ENCODE measurements around the gene XYLB.

The XYLB gene

DNA sequence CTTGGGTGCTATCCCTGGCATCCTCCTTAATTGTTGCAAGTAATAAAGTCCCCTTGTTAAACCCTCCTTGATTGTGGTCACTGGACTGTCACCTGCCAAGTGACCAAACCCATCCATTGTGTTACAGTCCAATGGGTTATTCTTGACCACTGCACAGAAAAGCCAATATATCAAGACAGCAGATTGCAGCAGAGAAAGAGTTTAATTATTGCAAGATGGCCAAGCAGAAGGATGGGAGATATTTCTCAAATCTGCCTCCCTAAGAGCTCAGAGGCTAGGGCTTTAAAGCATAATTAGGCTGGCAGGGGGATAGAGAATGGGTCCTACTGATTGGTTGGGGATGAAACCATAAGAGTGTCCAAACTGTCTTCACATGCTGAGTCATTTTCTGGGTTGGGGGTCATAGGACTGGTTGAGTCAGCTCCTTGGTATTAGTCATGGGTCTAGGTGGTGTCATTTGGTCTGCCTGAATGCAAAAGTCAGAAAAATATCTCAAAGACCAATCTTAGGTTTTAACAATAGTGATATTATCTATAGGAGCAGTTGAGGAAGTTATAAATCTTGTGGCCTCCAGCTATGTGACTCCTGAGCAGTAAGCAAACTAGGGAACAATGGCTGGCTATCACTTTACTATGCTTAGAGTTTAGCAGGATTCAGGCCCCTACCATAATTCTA lies 19.1 kb upstream of the XYLB start:
- Histone ChIP-seq H3K36me3 (ENCODE audit: insufficient read depth) (no peaks in the 10 kb centered on the region), H3K27me3 (ENCODE audit: insufficient read depth, low read depth) (no peaks in the 10 kb centered on the region), H3K4me1 (ENCODE audit: low read depth, poor library complexity, severe bottlenecking) (no peaks in the 10 kb centered on the region), H4K20me1 (ENCODE audit: insufficient read depth) (no peaks in the 10 kb centered on the region), H3K27ac (no peak overlapping the region), H3K4me2 (no peak overlapping the region), H3K9ac (no peak overlapping the region), H3K4me3 (IDR thresholded peaks at IDR 0.05; ENCODE audit: insufficient read depth, low read depth, low read length) (no peak overlapping the region), H3K79me2 (ENCODE audit: insufficient read depth, low read depth) (no peaks in the 10 kb centered on the region), H2AFZ (ENCODE audit: low read depth) (no peak overlapping the region)
- no peak for TF ChIP-seq CTCF (conservative IDR thresholded peaks at IDR 0.05; ENCODE audit: low read depth, low read length)

GRCh38 chr3:38331257-38332022 lies 15.1 kb upstream of the XYLB start:
- Histone ChIP-seq H2AFZ (ENCODE audit: low read depth) (no peak overlapping the region), H3K27me3 (ENCODE audit: insufficient read depth, low read depth) (no peaks in the 10 kb centered on the region), H4K20me1 (ENCODE audit: insufficient read depth) (no peaks in the 10 kb centered on the region), H3K36me3 (ENCODE audit: insufficient read depth) (no peaks in the 10 kb centered on the region), H3K4me1 (ENCODE audit: low read depth, poor library complexity, severe bottlenecking) (no peaks in the 10 kb centered on the region), H3K4me3 (IDR thresholded peaks at IDR 0.05; ENCODE audit: insufficient read depth, low read depth, low read length) (no peak overlapping the region), H3K79me2 (ENCODE audit: insufficient read depth, low read depth) (no peaks in the 10 kb centered on the region), H3K9ac (no peak overlapping the region), H3K27ac (no peak overlapping the region), H3K4me2 (no peak overlapping the region)
- TF ChIP-seq CTCF (conservative IDR thresholded peaks at IDR 0.05; ENCODE audit: low read depth, low read length): no peak

- no peak overlapping the region for H2AFZ ChIP-seq (ENCODE audit: low read depth)
- no peaks in the 10 kb centered on the region for H4K20me1 ChIP-seq (ENCODE audit: insufficient read depth)
- no peak overlapping the region for H3K27ac ChIP-seq
- no peak overlapping the region for H3K4me3 ChIP-seq (IDR thresholded peaks at IDR 0.05; ENCODE audit: insufficient read depth, low read depth, low read length)
- no peak overlapping the region for H3K9ac ChIP-seq
- no peak overlapping the region for H3K4me2 ChIP-seq
- H3K36me3 ChIP-seq (ENCODE audit: insufficient read depth): no peaks in the 10 kb centered on the region
- H3K27me3 ChIP-seq (ENCODE audit: insufficient read depth, low read depth): no peaks in the 10 kb centered on the region
- TF ChIP-seq CTCF (conservative IDR thresholded peaks at IDR 0.05; ENCODE audit: low read depth, low read length): no peak
- H3K79me2 ChIP-seq (ENCODE audit: insufficient read depth, low read depth): no peaks in the 10 kb centered on the region
- no peaks in the 10 kb centered on the region for H3K4me1 ChIP-seq (ENCODE audit: low read depth, poor library complexity, severe bottlenecking)
These were observed 14.4 kb upstream of the XYLB start for GRCh38 chr3:38332201-38332600.

GRCh38 chr3:38334142-38335055 lies 12.2 kb upstream of the XYLB start:
- no peaks in the 10 kb centered on the region for H3K4me1 ChIP-seq (ENCODE audit: low read depth, poor library complexity, severe bottlenecking)
- H3K4me3 ChIP-seq (IDR thresholded peaks at IDR 0.05; ENCODE audit: insufficient read depth, low read depth, low read length): no peak overlapping the region
- H4K20me1 ChIP-seq (ENCODE audit: insufficient read depth): no peaks in the 10 kb centered on the region
- TF ChIP-seq CTCF (conservative IDR thresholded peaks at IDR 0.05; ENCODE audit: low read depth, low read length): no peak
- H2AFZ ChIP-seq (ENCODE audit: low read depth): no peak overlapping the region
- no peaks in the 10 kb centered on the region for H3K36me3 ChIP-seq (ENCODE audit: insufficient read depth)
- no peak overlapping the region for H3K4me2 ChIP-seq
- no peak overlapping the region for H3K9ac ChIP-seq
- H3K27me3 ChIP-seq (ENCODE audit: insufficient read depth, low read depth): no peaks in the 10 kb centered on the region
- no peak overlapping the region for H3K27ac ChIP-seq
- no peaks in the 10 kb centered on the region for H3K79me2 ChIP-seq (ENCODE audit: insufficient read depth, low read depth)

Data from KMS-11 (cell line).